ENCODE results near the gene WDR3. TPM values are rescaled to one million over a fixed set of nuclear protein-coding genes. Genes with fewer than 3 reads are reported as not detected.

The WDR3 gene
- total RNA-seq, 1 experiment from 2014 or later: 38.3 TPM

DNA sequence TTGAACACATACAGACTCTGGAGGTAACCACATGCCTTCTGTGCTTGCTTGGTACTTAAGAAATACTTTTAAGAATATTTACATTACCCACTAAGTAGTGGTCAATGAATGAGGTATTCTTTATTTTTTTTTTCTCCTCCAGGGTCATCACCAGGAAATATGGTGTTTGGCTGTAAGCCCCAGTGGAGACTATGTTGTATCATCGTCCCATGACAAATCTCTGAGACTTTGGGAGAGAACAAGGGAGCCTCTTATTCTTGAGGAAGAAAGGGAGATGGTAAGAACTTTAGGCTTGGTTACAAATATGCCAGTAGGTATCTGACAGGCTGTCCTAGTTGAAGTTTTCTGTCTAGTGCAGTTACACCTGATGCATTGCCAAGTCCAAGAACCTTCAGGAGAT is 22.8 kb downstream of the WDR3 start:
- no peak for DNase-seq (ENCODE audit: low spot score)

DNA sequence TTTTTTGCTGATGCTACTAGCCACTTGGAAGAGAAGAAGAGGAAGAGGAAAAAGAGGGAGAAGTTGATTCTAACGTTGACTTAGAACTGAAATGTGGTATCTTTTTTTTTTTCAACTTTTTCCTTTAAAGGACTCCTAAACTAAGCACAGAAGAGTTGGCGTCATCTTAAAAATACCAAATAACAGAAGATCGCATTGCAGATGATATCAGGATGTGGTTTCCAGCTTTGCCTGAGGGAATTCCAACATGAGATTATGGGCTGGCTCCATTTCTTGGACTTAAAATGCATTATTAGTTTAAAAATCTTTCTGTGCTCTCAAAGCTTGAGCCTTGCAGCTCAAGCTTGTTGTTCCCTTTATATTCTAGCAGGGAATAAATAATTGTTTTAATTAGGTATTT is 29.8 kb downstream of the WDR3 start:
- peak; percentile 41 for DNase-seq (ENCODE audit: low spot score)

DNA sequence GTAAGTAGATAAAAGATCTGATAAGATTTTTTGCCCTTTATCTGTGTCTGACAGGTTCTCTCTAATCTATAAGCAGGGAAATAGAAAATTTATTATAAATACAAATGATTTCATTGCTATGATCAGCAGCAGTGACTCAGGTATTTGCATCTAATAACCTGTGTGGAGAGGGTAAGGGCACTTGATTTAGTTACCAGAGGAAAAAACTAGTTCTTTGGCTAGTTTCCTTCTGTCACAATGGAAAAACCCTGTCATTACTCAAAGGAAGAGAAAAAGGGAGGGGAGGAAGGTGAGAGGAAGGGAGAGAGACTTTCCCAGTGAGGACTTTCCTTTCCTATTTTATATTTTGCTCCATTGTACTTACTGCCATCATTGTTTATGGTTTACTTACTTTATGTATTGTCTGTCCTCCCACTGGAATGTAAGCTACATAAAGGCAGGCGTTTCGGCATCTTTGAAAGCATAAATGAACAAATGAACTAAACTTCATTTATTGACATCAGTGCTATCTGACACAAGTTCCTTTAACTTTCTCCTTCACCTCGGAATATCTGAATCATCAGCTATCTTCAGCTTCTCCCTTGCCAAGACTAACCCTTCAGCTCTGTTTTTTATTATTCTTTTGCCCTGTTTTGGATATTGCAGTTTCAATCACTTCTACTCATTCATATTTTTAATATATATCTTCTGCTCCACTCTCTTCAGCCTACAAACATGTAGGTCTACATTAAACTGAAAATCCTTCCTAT is 34.9 kb downstream of the WDR3 start:
- DNase-seq (ENCODE audit: low spot score): no peak

DNA sequence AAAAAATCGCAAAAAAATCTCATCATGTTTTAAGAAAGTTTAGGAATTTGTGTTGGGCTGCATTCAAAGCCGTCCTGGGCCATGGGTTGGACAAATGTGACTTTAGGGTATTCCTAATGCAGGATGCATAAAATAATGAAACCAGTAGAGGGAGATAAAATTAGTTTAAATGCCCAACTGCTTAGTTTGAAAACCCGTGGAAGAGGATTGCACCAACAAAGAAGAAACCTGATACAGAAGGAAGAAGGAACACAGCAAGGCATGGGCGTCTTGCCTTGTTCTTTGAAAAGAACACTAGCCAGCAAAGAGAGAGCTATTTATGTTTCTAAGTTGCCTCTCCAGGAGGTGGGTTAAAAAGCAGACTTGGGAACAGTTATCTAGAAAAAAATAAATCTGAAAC is 37.9 kb downstream of the WDR3 start:
- DNase-seq (ENCODE audit: low spot score): peak; percentile 71

DNA sequence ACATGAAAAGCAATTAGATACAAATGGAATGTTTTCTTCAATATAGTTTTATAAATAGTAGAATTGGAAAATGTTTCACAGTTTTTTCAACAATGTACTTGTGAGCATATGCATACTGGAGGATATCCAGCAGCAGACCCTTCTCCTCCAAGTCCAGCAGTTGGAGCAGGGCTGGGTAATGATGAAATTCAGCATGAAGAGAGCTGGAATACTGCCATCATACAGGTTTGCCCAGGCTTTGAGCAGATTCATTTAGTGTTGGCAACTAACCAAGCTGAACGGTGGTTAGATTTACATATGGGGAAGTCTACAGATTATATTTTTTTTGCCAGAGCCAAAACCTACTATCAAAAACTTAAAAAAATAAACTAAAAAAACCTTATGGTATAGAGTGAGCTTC is 38.3 kb downstream of the WDR3 start:
- DNase-seq (ENCODE audit: low spot score): peak; percentile 55

DNA sequence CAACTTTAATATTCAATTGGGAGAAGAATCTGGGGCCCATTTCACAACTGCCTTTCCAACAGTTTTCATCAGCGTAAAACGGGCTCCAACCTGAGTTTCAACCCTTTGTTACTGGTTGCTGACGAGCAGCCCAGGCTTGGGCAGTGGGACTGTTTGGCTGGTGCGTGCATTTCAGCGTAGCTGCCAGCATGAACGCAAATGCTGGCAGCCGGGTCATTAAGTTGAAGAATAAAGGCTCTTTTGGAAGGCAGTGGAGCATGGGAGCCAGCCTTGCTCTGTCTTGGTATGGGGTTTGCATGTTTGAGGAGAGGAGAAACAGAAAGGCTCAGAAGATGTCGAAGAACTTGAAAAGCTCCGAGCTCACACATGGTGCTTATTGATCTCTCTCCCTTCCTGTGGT is 40.7 kb downstream of the WDR3 start:
- no peak for DNase-seq (ENCODE audit: low spot score)

DNA sequence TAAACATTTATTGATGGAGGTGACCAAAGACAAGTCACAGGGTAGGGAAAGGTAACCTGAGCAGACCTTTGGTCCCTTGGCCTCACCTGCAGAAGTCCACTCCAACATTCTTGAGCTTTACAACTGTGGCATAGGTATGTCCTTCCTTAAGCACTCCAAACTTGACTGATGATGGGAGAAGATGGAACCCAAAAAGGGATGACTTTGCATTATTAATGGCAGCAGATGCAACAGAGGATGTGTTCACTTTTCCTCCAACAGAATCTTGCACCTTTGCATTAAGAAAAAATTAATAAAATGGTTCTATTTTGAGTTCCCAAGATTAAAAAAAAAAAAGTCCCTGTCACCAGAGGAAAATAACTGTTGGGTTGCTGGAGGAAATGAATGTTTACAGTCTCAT is 42.2 kb downstream of the WDR3 start:
- DNase-seq (ENCODE audit: low spot score): no peak

DNA sequence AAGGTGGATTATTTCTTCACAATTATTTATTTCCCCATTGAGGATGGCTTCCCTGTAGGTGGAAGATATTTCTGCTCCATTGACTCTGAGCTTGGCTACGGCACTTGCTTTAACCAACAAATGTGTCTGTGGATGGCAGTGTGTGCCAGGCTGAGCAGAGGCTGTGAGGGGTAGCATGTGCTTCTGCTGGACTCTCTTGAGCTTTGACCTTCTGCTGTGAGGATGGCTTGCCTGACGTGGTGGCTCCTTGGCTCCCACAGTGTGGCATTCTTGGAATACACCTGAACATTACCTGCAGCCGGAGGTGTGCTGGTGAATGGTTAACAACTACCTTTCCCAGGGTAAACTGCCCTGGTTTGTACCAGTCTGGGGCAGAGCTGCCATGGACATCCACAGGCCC is 46.8 kb downstream of the WDR3 start:
- DNase-seq (ENCODE audit: low spot score): no peak

DNA sequence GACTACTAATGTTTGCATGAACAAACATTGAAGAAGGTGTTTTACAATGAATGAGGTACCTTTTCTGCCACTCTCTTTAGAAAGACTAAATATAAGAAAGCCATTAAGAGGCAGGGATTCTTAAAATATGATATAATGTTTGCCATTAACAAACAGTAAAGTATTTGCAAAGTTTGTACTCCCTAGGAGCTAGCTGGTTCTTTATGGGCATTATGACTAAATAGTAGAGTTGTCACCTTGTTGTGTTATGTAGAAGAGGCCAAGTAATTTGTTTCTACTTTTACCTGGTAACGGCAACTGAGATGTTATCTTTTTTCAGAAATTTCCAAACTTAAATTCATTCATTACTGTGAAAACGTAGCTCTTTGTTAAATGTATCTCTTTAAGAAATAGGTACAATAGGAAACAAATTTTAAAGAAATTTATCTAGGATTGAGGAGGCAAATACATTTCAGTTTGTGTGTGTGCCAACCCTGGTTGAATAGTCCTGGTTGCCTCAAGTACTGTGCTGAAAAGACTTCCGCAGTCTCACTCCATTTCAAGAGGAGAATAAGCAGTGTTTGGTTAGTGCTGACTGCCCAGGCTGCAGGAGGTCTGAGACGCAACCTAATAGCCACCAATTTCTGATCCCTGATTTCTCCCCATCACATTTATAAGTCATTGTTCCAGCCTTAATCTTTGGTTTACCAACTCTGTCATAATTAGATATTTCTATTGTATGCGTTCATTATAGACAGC is 52.1 kb downstream of the WDR3 start:
- DNase-seq (ENCODE audit: low spot score): no peak

DNA sequence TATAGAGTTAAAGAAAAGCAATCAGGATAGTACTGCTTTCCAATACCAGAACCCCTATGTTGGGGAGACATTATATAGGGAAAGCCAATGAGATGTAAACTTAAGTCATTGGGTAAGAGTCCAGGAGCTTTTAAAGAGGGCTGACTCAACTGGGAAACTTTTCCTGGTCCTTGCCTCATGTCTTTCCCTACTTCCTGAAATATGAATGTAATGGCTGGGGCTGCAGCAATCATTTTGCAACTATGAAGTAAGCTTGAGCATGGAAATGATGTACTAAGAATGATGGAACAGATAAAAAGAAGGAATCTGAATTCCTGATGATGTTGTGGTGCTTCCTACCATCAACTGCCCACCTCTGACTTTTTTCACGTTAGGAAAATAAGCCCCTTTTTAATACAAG is 55.7 kb downstream of the WDR3 start:
- no peak for DNase-seq (ENCODE audit: low spot score)

DNA sequence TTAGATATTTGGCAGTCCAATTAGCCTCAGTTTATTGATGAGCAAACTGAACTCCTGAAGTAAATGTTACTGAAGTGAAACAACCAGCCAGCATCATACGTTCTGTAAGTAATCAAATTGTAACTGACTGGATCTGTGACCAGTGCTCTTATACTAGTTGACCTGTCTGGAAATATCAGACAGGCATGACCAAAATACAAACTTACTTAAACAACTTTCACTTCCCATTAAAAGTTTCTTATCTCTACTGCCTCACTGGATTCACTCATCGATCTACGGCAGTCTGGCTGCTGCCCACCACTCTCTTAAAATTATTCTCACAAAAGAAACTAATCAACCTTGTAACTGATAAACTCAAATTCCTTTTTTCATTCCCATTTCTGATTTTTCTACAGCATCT is 56.4 kb downstream of the WDR3 start:
- no peak for DNase-seq (ENCODE audit: low spot score)

DNA sequence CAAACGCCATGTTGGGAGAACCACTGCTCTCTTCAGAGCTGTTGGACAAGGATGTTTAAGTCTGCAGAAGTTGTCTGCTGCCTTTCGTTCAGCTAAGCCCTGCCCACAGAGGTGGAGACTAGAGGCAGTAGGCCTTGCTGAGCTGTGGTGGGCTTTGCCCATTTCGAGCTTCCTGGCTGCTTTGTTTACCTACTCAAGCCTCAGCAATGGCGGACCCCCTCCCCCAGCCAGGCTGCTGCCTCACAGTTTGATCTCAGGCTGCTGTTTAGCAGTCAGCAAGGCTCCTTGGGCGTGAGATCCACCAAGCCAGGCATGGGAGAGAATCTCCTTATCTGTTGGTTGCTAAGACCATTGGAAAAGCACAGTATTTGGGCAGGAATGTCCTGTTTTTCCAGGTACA is 74.8 kb downstream of the WDR3 start:
- DNase-seq (ENCODE audit: low spot score): no peak

DNA sequence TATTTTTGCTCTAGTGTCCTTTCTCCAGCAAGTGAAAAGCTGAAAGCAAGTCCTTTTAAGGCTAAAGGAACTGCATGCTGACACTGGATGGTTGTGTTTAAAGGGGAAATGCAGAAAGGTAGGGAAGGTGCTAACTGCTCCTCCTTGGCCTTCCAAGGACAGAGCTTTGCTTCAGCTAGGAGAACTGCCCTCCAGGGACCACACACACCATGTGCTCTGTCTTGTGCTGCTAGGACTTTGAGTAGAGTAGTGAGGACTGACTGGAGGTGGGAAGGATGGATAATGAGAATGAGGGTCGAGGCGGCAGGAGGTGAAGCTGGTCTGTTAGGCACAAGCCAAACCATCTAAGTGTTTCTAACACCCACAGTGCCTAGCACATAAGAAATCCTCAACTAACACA is 77.9 kb downstream of the WDR3 start:
- DNase-seq (ENCODE audit: low spot score): no peak

DNA sequence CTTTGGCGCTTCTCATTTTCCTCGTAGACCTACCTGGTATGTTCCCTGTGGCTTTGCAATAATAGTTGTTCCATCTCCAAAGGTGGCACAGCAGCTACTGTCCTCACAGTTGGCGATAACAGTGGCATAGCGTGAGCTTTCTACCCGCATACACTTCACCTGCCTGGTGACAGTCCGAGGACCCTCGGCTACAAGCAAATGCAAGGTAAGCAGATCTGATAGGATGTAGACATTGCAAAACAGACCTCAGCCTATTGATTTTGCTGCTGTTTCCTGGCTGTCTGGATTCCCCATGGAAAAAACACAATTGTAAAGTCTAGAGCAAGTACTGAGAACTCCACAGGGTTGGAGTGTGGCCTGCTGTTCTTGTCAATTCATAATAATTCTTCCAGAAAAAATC is 78.5 kb downstream of the WDR3 start:
- DNase-seq (ENCODE audit: low spot score): no peak

DNA sequence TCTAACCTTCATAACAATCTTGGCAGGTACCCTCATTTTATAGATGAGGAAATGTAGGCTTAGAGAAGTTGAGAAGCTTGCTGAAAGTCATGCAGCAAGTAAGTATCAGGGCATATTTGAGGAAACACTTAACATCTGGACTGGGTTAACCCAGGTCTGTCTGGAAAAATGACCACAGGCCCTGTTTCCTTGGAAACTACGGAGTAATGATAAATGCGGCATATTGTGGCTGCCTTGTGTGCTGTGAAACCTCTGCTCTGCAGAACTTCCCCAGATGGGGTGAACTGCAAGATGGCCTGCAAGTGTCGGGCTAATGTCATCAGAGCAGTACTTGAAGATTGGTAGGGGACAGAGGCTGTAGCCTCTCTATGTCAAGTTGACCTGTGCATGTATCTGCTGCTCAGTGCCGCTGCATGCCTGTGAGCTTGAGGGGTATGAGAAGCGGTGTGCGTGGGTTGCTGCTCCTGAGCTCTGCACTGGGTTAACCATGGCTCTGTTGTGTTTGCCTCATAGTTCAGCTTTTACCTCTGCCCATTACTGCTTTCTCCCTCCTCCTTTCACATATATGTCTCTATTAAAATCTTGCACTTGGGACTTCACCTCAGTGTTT is 83.1 kb downstream of the WDR3 start:
- DNase-seq (ENCODE audit: low spot score): no peak

DNA sequence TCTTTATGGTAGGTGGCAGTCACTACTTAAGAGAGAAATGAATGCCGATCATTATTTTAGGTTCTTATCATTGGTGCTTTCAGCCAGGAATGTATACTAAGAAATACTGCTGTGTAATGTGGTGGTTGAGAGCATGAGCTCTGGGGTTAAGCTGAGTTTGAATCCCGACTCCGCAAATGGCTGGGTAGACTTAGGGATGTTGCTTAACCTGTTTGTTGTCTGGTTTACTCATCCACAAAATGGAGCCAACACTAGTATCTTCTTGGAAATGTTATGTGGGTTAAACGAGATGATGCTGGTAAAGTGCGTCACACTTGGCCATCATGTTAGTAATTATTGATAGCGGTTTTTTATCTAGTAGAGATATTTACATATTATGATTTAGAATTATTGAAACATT is 83.8 kb downstream of the WDR3 start:
- no peak for DNase-seq (ENCODE audit: low spot score)

DNA sequence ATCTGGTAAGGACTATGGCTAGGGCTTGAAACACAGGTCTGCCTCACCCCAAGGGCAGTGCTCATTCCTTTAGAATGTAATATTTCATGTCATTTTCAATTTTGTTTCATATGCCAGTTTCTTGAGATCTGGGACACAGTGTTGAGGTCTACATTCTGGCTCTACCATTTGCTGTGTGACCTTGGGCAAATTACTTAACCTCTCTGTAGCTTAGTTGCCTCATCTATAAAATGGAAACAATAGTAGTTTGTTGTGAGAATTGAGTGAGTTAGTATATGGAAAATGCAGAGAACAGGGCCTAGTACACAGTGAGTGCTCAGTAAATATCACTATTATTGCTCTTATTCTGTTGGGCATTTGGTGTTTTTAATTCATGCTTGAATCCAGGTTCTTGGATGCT is 84.4 kb downstream of the WDR3 start:
- DNase-seq (ENCODE audit: low spot score): no peak

Other genes starting within 250 kb of the WDR3 start
- 18.6 and 19.5 TPM in 2 replicates for gene GDAP2, start 118 bp upstream of the WDR3 start, total RNA-seq (2014; rRNA removed; shearing (Covaris generic))